ENCODE results near the gene GJA10. TPM values are rescaled to one million over a fixed set of nuclear protein-coding genes. Genes with fewer than 3 reads are reported as not detected.

The GJA10 gene
- total and polyA plus RNA-seq, 11 donors = not detected

GRCh38 chr6:89944826-89945407, 50.6 kb downstream of the GJA10 start:
- ATAC-seq = no peak
- intact Hi-C loops (cut with DNase I) = loop anchor here in 2 of 10 donors (2.0 to 10.0 kb wide), 3 partner anchors 350 to 450 kb away; partner anchors contain the start of gene BACH2 (in 1 of the 2)
- peak in 8 of 12 donors; percentile 10 to 45 (median 36) for TF ChIP-seq CTCF (IDR thresholded peaks at IDR 0.05)
- no peak for TF ChIP-seq POLR2A (IDR thresholded peaks at IDR 0.05)
- DNase-seq = no peak
- peaks cover 0 to 4% (median 0%) of the 10 kb centered on the region in 12 donors for H3K9me3 ChIP-seq
- no peak overlapping the region for H3K4me3 ChIP-seq
- H3K36me3 ChIP-seq = peaks cover 0 to 10% (median 4%) of the 10 kb centered on the region in 9 donors
- WGBS, 4 donors = 86 to 99% (median 94%) methylated on average over 1 of the region's 1 CpG
- H3K27ac ChIP-seq = no peak overlapping the region
- no peaks in the 10 kb centered on the region for H3K27me3 ChIP-seq
- peaks cover 0 to 8% (median 0%) of the 10 kb centered on the region in 12 donors for H3K4me1 ChIP-seq

Other genes starting within 250 kb of the GJA10 start
- 10 to 100 TPM; 17.6 to 38.0 (median 24.4) TPM for gene MDN1, start 74.7 kb upstream of the GJA10 start, total RNA-seq
- gene MDN1, start 74.7 kb upstream of the GJA10 start, polyA plus RNA-seq = 10 to 100 TPM in 1 of 2 donors, 1 to 10 TPM in 1; 9.1 to 24.6 TPM
- 10 to 100 TPM in 8 of 9 donors, 1 to 10 TPM in 1; 8.4 to 16.2 (median 12.3) TPM for gene CASP8AP2, start 64.6 kb upstream of the GJA10 start, total RNA-seq
- 1 to 10 TPM; 4.4 to 6.5 TPM for gene CASP8AP2, start 64.6 kb upstream of the GJA10 start, polyA plus RNA-seq

Measured in heart left ventricle (tissue), 16 donors.